IPS DF 4.7 (cell line): ENCODE results near the gene AUTS2.
"Not testable (repeated sequence)": the region's sequence is repeated elsewhere in the genome, so short reads cannot be mapped to it uniquely, and the experiment has no call there.

Experiments used
- DNase-seq: peaks from one replicate; pipeline ENCODE4 v3.0.0-alpha.2; 2013; ENCODE audit warnings: low spot score; ENCODE audit errors: extremely low read depth

Gene AUTS2

GRCh38 chr7:70725448-70725847 is 1127.2 kb downstream of the AUTS2 start:
- no peak for DNase-seq

GRCh38 chr7:70726294-70726693 is 1128.0 kb downstream of the AUTS2 start:
- no peak for DNase-seq

- DNase-seq = no peak
Measured at GRCh38 chr7:70726951-70727378, 1128.7 kb downstream of the AUTS2 start.

GRCh38 chr7:70727861-70728260 is 1129.6 kb downstream of the AUTS2 start:
- DNase-seq = no peak

GRCh38 chr7:70728872-70729552 is 1130.7 kb downstream of the AUTS2 start:
- peak; percentile 68 for DNase-seq

GRCh38 chr7:70729553-70730157 is 1131.4 kb downstream of the AUTS2 start:
- DNase-seq = not testable (repeated sequence)

GRCh38 chr7:70730451-70731110 is 1132.3 kb downstream of the AUTS2 start:
- DNase-seq = no peak

- DNase-seq = no peak
Measured at GRCh38 chr7:70733090-70733489, 1134.8 kb downstream of the AUTS2 start.

- no peak for DNase-seq
Measured at GRCh38 chr7:70734411-70734810, 1136.1 kb downstream of the AUTS2 start.

GRCh38 chr7:70735313-70735712 is 1137.0 kb downstream of the AUTS2 start:
- DNase-seq = no peak

- DNase-seq = no peak
Measured at GRCh38 chr7:70736715-70737460, 1138.6 kb downstream of the AUTS2 start.

GRCh38 chr7:70738151-70738885 is 1140.0 kb downstream of the AUTS2 start:
- DNase-seq = no peak

- no peak for DNase-seq
Measured at GRCh38 chr7:70739646-70740210, 1141.5 kb downstream of the AUTS2 start.

GRCh38 chr7:70741666-70742065 is 1143.4 kb downstream of the AUTS2 start:
- DNase-seq = no peak

GRCh38 chr7:70743531-70744325 is 1145.5 kb downstream of the AUTS2 start:
- no peak for DNase-seq

GRCh38 chr7:70744492-70744891 is 1146.2 kb downstream of the AUTS2 start:
- no peak for DNase-seq

GRCh38 chr7:70749831-70750230 is 1151.6 kb downstream of the AUTS2 start:
- no peak for DNase-seq

GRCh38 chr7:70751895-70752294 is 1153.6 kb downstream of the AUTS2 start:
- DNase-seq = no peak

GRCh38 chr7:70752794-70753241 is 1154.5 kb downstream of the AUTS2 start:
- DNase-seq = no peak

GRCh38 chr7:70756789-70757188 is 1158.5 kb downstream of the AUTS2 start:
- DNase-seq = no peak
